Activated T-helper 2 cell treated with anti-CD3 and anti-CD28 coated beads, Interferon-gamma antibody, Interleukin-2, Interleukin-4, amounts not matched to agents 10 μg/mL and 5 μg/mL and 100 μg/mL, durations not matched to agents 14 hours and 24 hours and 36 hours (primary cell): ENCODE results near the gene ITGAE. TPM values are rescaled to one million over a fixed set of nuclear protein-coding genes. Genes with fewer than 3 reads are reported as not detected.
A peak's percentile ranks its signal among the peaks of the same experiment; 100 is the strongest.

Experiments used
- DNase-seq: peaks from one replicate; pipeline ENCODE4 v3.0.0; 2021; ENCODE audit warnings: low spot score
- H3K27ac Mint-ChIP-seq: one replicate; pipeline ENCODE4 v1.8.0; 2021; ENCODE audit warnings: mixed read lengths
- H3K27me3 Mint-ChIP-seq: one replicate; pipeline ENCODE4 v1.8.0; 2021; ENCODE audit warnings: low read depth, mixed read lengths
- H3K36me3 Mint-ChIP-seq: one replicate; pipeline ENCODE4 v1.8.0; 2021; ENCODE audit warnings: low read depth, mixed read lengths
- H3K4me1 Mint-ChIP-seq: one replicate; pipeline ENCODE4 v1.8.0; 2021; ENCODE audit warnings: low read depth, mixed read lengths
- H3K4me3 Mint-ChIP-seq: one replicate; pipeline ENCODE4 v1.8.0; 2021; ENCODE audit warnings: low read depth, mild to moderate bottlenecking, moderate library complexity, mixed read lengths
- H3K9me3 Mint-ChIP-seq: one replicate; pipeline ENCODE4 v1.8.0; 2021; ENCODE audit warnings: mixed read lengths
- intact Hi-C: fragments of 100-400 bp; cut with micrococcal nuclease; formaldehyde crosslinking; loops from one replicate; pipeline ENCODE4 v1.15.1; 2023
- total RNA-seq: library from RNA; stranded (reverse); gene quantifications from 2 replicates; pipeline ENCODE4 v1.2.3, GENCODE V29; 2022

Gene ITGAE
- total RNA-seq, 1 donor from 2014 or later: 36.2 TPM

DNA sequence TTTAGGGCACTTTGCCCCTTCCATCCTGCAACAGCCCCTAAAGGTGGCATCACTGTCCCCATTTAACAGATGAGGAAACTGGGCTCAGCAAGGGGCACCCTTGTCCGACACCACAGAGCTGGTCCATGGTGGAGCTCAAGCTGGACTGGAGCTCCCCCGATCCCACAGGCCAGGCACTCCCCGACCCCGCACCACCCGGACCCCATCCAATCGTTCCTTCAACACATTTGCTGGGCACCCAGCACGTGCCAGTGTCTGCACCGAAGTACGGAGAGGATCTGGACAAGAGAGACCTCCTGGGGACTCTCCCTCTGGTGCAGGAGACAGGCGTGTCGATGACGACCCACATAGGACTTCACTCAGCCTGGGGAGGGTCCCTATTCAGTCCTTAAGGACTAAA is 119.0 kb downstream of the ITGAE start:
- peaks cover 54% of the 10 kb centered on the region for H3K36me3 Mint-ChIP-seq
- peaks cover 6% of the 10 kb centered on the region for H3K4me1 Mint-ChIP-seq
- intact Hi-C loops: loop anchor here (2.0 to 5.0 kb wide), 2 partner anchors 40 to 145 kb away; partner anchors contain the start of gene HASPIN
- no peak overlapping the region for H3K27ac Mint-ChIP-seq
- no peaks in the 10 kb centered on the region for H3K27me3 Mint-ChIP-seq
- no peaks in the 10 kb centered on the region for H3K9me3 Mint-ChIP-seq
- DNase-seq: no peak
- no peak overlapping the region for H3K4me3 Mint-ChIP-seq

- no peaks in the 10 kb centered on the region for H3K27me3 Mint-ChIP-seq
- intact Hi-C loops: loop anchor here (5.0 kb wide), 1 partner anchor 41 kb away; the partner anchor contains the start of gene HASPIN
- peaks cover 6% of the 10 kb centered on the region for H3K4me1 Mint-ChIP-seq
- H3K9me3 Mint-ChIP-seq: no peaks in the 10 kb centered on the region
- no peak overlapping the region for H3K27ac Mint-ChIP-seq
- no peak for DNase-seq
- no peak overlapping the region for H3K4me3 Mint-ChIP-seq
- H3K36me3 Mint-ChIP-seq: peaks cover 54% of the 10 kb centered on the region
Measured at GRCh38 chr17:3681565-3681964, 119.4 kb downstream of the ITGAE start.

DNA sequence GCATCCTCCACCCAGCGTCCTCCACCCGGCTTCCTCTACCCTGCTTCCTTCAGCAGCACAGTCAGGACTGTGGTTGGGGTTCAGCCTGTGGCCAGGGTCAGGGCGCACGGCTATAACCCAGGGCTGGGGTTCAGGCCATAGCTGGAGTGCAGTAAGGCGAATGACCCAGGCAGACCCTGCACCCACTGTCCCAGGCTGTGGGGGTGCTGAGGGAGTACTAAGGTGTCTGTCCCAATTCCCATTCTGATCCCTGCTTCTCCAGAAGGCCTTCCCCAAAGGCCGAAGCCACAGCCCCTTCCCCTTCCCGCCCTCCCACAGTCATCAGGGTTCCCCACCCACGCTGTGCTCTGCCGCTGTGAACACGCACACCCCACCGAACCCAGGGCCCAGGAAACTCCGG is 119.9 kb downstream of the ITGAE start:
- no peaks in the 10 kb centered on the region for H3K9me3 Mint-ChIP-seq
- H3K36me3 Mint-ChIP-seq: peaks cover 57% of the 10 kb centered on the region
- peaks cover 6% of the 10 kb centered on the region for H3K4me1 Mint-ChIP-seq
- no peak overlapping the region for H3K4me3 Mint-ChIP-seq
- intact Hi-C loops: loop anchor here (5.0 kb wide), 1 partner anchor 41 kb away; the partner anchor contains the start of gene HASPIN
- H3K27me3 Mint-ChIP-seq: no peaks in the 10 kb centered on the region
- DNase-seq: no peak
- H3K27ac Mint-ChIP-seq: no peak overlapping the region

DNA sequence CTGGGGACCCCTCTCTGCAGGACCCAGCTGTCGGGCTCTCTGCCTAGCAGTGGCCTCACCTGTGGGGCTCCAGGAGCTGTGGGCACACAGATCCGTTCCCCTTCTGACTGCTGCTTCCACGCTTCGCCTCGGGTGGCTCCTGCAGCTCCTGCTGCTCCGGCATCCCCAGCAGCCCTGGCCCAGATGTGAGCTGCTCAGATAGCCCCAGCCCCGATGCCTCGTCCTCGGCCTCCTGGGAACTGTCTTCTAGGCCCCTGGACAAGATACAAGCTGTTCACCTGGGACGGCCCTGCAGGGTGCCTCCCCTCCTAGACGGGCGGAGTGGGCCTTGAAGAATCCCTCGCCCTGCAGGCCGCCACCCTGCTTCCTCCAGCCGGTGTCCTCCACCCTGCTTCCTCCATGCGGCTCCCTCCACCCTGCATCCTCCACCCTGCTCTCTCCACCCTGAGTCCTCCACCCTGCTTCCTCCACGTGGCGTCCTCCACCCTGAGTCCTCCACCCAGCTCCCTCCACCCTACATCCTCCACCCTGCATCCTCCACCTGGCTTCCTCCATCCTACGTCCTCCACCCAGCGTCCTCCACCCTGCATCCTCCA is 121.4 kb downstream of the ITGAE start:
- no peak overlapping the region for H3K4me3 Mint-ChIP-seq
- H3K9me3 Mint-ChIP-seq: no peaks in the 10 kb centered on the region
- no peaks in the 10 kb centered on the region for H3K27me3 Mint-ChIP-seq
- DNase-seq: no peak
- H3K36me3 Mint-ChIP-seq: peaks cover 56% of the 10 kb centered on the region
- peaks cover 6% of the 10 kb centered on the region for H3K4me1 Mint-ChIP-seq
- H3K27ac Mint-ChIP-seq: no peak overlapping the region
- intact Hi-C loops: loop anchor here (5.0 kb wide), 1 partner anchor 43 kb away; the partner anchor contains the start of gene HASPIN

DNA sequence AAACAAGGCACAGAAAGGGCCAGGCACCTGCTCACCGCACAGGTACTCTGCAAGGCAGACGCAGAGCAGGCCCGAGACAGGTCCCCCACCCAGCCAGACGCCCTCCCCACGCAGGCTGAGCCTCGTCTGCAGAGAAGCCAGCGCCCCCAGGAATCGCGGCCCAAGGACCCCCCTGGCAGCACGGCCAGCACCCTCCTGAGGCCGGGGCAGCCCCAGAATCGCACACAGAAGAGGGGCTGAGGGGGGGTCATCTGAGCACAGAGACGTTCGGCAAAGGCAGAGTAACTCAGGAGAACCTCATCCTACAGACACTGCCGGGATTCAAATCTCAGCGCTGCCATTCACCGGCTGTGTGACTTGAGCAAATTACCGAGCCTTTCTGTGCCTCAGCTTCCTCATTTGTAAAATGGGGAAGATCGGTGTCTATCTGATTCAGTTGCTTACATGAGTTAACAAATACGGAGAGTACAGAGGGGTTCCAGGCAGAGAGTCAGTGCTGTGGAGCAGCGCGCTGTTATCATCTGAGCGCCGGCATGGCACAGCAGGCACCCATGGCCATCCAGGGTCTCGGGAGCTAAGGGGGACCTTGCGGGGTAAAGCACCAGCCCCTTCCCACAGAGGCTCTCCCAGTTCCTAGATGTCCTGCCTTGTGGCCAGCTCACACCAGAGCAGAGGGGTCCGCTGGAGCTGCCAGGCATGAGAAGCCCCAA is 122.0 kb downstream of the ITGAE start:
- Mint-ChIP-seq H3K36me3 (peaks cover 52% of the 10 kb centered on the region), H3K27ac (no peak overlapping the region), H3K4me3 (no peak overlapping the region), H3K27me3 (no peaks in the 10 kb centered on the region), H3K9me3 (no peaks in the 10 kb centered on the region), H3K4me1 (peaks cover 6% of the 10 kb centered on the region)
- DNase-seq: no peak
- intact Hi-C loops: no loop called here

GRCh38 chr17:3678095-3678820 is 122.7 kb downstream of the ITGAE start:
- intact Hi-C loops: no loop called here
- DNase-seq: no peak
- Mint-ChIP-seq H3K27ac (no peak overlapping the region), H3K4me1 (peaks cover 6% of the 10 kb centered on the region), H3K9me3 (no peaks in the 10 kb centered on the region), H3K4me3 (no peak overlapping the region), H3K36me3 (peaks cover 46% of the 10 kb centered on the region), H3K27me3 (no peaks in the 10 kb centered on the region)

- intact Hi-C loops: no loop called here
- DNase-seq: no peak
- Mint-ChIP-seq H3K27me3 (no peaks in the 10 kb centered on the region), H3K9me3 (no peaks in the 10 kb centered on the region), H3K27ac (no peak overlapping the region), H3K4me1 (no peaks in the 10 kb centered on the region), H3K36me3 (peaks cover 38% of the 10 kb centered on the region), H3K4me3 (no peak overlapping the region)
Measured at GRCh38 chr17:3675886-3676285, 125.1 kb downstream of the ITGAE start.

DNA sequence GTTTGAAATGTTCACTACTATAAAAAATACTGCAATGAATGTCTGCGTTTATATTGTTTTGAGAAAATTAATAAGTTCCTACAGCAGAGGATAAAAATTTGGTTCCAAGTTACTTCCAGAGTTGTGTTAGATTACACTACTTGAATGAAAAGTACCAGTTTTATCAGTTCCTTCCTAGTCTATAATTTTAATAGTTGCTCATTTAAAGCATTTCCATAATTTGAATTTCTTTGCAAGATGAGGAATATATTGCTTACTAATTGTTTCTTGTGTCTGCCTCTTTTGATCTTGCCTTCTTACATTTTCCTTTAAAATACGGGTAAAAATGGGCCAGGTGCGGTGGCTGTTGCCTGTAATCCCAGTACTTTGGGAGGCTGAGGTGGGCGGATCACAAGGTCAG is 128.4 kb downstream of the ITGAE start:
- Mint-ChIP-seq H3K36me3 (peaks cover 35% of the 10 kb centered on the region), H3K27ac (no peak overlapping the region), H3K4me3 (no peak overlapping the region), H3K4me1 (peaks cover 6% of the 10 kb centered on the region), H3K27me3 (no peaks in the 10 kb centered on the region), H3K9me3 (no peaks in the 10 kb centered on the region)
- intact Hi-C loops: no loop called here
- no peak for DNase-seq

DNA sequence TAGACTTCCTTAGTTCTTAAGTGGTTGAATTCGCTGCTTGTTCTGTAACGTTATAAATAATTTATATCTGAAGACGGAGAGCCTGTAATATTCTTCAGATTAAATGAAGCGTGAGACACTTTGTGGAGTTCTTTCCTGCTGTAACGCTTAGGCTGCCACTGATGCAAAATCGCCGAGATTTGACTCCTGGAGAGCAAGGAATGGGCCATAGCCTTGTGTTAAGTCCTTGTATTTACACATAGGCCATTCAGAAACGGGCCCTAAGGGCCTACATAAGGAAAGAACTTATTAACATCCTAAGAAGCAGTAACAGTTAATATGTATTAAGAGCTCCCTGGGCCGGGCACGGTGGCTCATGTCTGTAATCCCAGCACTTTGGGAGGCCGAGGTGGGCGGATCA is 131.4 kb downstream of the ITGAE start:
- Mint-ChIP-seq H3K27me3 (no peaks in the 10 kb centered on the region), H3K36me3 (peaks cover 26% of the 10 kb centered on the region), H3K4me3 (peak overlapping the region; percentile 96), H3K27ac (peak overlapping the region; percentile 92), H3K4me1 (peaks cover 15% of the 10 kb centered on the region), H3K9me3 (no peaks in the 10 kb centered on the region)
- intact Hi-C loops: no loop called here
- DNase-seq: no peak

DNA sequence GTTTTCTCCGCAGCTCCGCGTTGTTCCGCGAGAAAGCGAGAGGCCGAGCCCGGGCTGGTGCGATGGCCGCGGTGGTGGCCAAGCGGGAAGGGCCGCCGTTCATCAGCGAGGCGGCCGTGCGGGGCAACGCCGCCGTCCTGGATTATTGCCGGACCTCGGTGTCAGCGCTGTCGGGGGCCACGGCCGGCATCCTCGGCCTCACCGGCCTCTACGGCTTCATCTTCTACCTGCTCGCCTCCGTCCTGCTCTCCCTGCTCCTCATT is 132.0 kb downstream of the ITGAE start:
- intact Hi-C loops: no loop called here
- Mint-ChIP-seq H3K9me3 (no peaks in the 10 kb centered on the region), H3K36me3 (peaks cover 26% of the 10 kb centered on the region), H3K27me3 (no peaks in the 10 kb centered on the region), H3K27ac (peak overlapping the region; percentile 92), H3K4me1 (peaks cover 15% of the 10 kb centered on the region), H3K4me3 (peak overlapping the region; percentile 96)
- no peak for DNase-seq

GRCh38 chr17:3668279-3669084 is 132.5 kb downstream of the ITGAE start, which contains the start of the genes EMC6 and TAX1BP3:
Gene EMC6 (plus strand): TSS chr17:3668812. CDS start chr17:3669147, 335 bp downstream.
Gene TAX1BP3 (minus strand): TSS chr17:3668578. CDS start chr17:3668526, 52 bp downstream.
- no peaks in the 10 kb centered on the region for H3K9me3 Mint-ChIP-seq
- DNase-seq: peak; percentile 99
- intact Hi-C loops: no loop called here
- H3K36me3 Mint-ChIP-seq: peaks cover 26% of the 10 kb centered on the region
- no peaks in the 10 kb centered on the region for H3K27me3 Mint-ChIP-seq
- peak within 1 kb of the TSS; percentile 92 for H3K27ac Mint-ChIP-seq
- peaks cover 15% of the 10 kb centered on the region for H3K4me1 Mint-ChIP-seq
- peak within 1 kb of the TSS; percentile 96 for H3K4me3 Mint-ChIP-seq
